LNCAP (cell line): Measurements from ENCODE around the gene CCNG2.

ENCODE experiments used
- CTCF ChIP-seq: fragments of 450-650 bp; IDR thresholded peaks from 2 replicates; pipeline ENCODE4 v1.5.1; 2017; ENCODE audit warnings: mild to moderate bottlenecking

Gene CCNG2

DNA sequence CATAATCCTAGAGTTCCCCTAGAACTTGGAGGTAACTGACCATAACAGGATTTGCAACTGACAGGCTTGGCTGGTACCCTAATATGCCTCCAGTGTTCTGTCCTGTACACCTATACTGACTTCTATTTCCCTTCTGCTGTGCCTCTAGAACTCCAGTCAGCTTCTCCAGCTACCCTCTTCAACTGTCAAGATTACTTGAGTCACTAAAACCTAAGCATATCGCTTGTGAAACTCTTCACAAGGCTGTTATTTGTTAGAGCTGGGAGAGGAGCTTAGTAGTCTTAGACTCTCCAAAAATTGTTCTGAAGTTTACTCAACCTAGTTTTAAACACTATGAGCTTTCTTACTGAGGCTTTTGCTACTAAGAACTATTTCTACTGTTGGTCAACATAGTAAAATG lies 52.0 kb downstream of the CCNG2 start:
- TF ChIP-seq CTCF = no peak

DNA sequence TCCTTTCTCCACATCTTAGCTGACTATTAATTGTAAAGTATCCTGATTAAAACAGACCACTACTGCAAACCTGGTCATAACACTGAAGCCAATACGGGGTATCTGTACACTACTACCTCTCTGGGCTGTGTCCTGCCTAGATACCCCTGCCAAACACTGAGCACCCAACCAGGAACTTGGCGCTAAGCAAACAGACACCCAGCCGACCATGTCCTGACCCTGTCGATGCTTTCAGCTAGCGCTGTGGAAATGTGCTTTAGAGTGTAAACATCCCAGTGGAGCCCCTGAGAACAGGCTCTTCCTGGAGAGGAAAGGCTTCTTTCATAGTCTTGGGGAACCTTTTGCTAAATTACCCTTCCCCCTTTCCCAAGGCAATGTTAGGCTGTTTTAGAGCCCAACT lies 52.9 kb downstream of the CCNG2 start:
- no peak for TF ChIP-seq CTCF

DNA sequence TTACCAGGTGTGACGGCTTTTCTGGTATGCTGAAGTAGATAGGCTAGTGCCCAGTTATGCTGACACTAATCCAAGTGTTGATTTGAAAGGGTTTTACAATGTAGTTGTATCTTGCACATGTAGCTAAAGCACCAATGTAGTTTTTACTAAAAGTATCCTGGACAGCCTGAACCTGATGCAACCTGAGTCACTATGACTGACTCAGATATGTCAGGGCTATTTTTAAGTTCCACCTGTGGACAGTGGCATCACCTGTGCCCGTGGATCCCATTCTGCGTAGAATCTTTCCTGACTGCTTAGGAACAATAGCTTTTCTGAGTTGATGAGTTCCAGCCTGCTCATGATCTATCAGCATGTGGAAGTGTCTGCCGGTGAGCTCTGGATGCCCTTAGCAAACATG lies 58.1 kb downstream of the CCNG2 start:
- TF ChIP-seq CTCF = no peak

DNA sequence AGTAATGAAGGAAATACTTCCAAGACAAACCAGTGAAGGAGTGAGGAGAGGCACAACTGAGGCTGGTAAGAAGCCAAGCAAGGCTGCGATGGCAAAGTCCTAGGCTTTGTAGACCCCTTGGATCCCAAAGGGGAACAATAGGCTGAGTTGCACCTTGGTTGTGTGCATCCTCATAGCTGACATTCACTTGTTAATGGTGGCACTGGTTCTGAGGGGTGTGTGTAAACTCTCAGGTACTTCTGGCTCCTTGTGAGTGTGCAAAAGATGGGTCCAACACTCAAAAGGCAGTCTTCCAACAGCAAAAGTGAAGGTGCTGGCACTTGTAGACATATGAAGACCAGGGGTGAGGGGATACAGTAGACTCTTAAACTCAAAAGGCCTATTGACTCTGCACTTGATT lies 60.5 kb downstream of the CCNG2 start:
- no peak for TF ChIP-seq CTCF

GRCh38 chr4:77219266-77219665 lies 62.3 kb downstream of the CCNG2 start:
- TF ChIP-seq CTCF = no peak
